Testis (tissue), 2 donors: Measurements from ENCODE around the gene DCLK1.

Experiments used
- POLR2A ChIP-seq: fragments of 450-650 bp; IDR thresholded peaks from one replicate; pipeline ENCODE4 v1.6.1; 2017; ENCODE audit warnings: antibody characterized with exemption, mild to moderate bottlenecking, moderate library complexity
- TF ChIP-seq, protein P1 (sequence below), 3 experiments: fragments of 450-650 bp in 2 of 3; fragments of 200-600 bp in 1 of 3; sonication (generic) in 1 of 3; IDR thresholded peaks; one replicate each; pipeline ENCODE4 v1.5.1; 2016 to 2019; ENCODE audit warnings: antibody characterized with exemption in 3 of 3, mild to moderate bottlenecking in 2 of 3, moderate library complexity in 1 of 3

DNA sequence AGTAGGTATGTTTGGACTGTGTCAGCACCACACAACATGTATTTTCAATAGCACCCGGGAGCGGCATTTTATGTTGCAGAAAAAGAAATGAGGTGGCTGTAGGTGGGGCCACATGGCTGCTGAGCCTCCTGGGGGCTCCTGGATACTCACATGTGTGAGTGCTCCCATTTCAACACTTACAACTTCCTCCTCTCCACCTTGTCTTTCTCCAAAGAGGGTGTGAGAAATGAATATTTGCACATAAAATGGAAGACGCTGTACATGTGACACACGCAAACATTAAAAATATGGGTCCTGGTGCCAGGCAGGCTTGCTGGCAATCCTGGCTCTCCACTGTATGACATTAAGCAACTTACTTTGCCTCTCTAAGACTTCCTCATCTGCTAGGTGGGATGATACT is 222.1 kb downstream of the DCLK1 start:
- TF ChIP-seq, protein P1, sequence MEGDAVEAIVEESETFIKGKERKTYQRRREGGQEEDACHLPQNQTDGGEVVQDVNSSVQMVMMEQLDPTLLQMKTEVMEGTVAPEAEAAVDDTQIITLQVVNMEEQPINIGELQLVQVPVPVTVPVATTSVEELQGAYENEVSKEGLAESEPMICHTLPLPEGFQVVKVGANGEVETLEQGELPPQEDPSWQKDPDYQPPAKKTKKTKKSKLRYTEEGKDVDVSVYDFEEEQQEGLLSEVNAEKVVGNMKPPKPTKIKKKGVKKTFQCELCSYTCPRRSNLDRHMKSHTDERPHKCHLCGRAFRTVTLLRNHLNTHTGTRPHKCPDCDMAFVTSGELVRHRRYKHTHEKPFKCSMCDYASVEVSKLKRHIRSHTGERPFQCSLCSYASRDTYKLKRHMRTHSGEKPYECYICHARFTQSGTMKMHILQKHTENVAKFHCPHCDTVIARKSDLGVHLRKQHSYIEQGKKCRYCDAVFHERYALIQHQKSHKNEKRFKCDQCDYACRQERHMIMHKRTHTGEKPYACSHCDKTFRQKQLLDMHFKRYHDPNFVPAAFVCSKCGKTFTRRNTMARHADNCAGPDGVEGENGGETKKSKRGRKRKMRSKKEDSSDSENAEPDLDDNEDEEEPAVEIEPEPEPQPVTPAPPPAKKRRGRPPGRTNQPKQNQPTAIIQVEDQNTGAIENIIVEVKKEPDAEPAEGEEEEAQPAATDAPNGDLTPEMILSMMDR (IDR thresholded peaks at IDR 0.05): no peak
- TF ChIP-seq POLR2A: no peak
